Smooth muscle cell of the brain vasculature (primary cell): Measurements from ENCODE around the gene LIN7A.

Experiments
- DNase-seq: peaks from one replicate; pipeline ENCODE4 v3.0.0-alpha.2; 2012; ENCODE audit warnings: low read depth, low spot score

The LIN7A gene, protein sequence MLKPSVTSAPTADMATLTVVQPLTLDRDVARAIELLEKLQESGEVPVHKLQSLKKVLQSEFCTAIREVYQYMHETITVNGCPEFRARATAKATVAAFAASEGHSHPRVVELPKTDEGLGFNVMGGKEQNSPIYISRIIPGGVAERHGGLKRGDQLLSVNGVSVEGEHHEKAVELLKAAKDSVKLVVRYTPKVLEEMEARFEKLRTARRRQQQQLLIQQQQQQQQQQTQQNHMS

DNA sequence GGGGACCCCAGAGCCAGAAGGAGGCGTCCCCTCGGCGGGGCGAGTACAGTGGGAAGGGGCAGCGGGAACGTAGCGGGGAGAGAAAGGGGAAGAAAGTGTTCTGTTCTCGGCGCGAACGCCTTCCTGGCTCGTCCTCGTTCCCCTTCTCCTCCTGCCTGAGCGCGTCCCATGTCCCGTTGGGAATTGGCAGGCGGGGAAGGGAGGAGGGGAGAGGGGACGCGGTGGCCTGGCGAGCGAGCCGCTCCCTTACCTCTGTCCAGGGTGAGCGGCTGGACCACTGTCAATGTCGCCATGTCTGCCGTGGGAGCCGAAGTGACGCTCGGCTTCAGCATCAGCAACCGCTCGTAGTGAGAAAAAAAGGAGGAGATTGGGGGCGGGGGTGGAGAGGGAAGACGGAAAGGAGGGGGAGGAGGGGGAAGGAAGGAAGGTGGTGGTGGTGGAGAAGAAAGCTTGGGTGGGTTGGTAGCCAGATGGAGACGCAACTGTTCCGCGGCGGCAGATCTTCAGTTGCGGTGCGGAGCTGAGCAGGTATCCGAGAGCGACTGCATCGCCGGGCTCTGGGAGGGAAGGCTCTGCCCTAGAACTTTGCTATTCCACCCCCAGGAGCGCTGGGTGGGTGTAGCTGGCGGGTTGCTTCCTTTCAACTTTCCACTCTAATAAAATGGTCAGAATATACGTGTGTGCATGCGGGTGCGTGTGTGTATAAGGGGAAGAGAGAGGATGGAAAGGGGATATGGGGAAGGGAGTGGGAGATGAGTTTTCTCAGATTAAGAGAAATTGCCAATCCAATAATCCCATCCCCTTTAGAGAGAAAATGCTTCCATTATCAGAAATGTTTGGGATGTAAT is at the start of gene LIN7A:
Gene LIN7A (minus strand): TSS at position 544 of the 848 bp plus-strand sequence. CDS start 212 bp downstream, at position 332.
- DNase-seq: no peak

DNA sequence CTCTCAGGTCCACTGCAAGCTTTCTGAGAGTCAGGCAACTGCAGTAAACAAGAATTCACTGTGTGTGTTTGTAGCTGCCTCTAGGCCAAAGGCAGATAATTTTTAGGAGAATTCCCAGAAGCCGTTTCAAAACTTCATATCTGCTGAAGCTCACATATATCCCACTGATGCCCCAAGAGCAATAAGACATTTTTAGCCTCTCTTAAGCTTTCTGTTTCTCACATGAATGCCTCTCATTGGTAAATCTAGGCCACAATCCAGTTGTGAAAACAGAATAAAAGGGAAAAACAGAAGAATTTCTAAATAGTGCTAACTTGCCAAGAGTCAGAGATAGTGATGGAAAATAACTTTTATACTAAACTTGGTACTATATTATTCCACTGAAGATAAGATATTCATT is 48.5 kb upstream of the LIN7A start:
- no peak for DNase-seq

DNA sequence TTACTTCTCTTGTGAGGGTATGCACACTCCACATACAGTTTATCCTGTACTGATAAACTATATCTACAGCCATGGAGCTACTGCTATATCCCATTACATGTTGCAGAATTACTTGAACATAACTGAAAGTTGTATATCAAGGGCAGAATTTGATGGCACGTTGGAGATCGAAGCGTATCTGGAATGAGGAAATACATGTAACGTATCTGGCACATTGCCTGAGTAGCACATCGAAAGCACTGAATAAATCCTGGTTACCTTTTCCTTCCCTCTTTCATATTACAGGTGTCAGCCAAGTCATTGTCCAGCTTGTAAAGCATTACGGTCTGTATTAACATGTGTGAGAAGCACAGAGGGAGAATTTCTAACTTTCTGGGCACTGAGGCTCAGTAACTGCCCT is 42.1 kb upstream of the LIN7A start:
- no peak for DNase-seq

DNA sequence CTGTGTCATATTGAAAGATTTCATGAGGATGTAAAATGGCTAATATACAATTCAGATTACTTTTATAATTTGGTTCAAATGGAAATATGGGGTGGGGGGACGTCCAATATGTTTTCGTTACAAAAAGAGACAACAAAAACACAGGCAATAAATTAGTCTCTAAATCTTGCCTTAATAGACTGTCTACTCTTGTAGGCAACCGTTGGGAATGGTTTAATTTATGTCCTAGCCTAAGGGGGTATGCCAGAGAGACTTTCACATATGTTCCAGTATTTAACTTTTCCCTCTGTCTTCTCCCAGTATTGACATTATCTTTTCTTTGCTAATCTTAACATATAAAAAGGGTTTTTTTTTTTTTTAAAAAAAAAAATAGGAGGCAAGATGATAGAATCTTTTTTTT is 41.5 kb upstream of the LIN7A start:
- DNase-seq: no peak

DNA sequence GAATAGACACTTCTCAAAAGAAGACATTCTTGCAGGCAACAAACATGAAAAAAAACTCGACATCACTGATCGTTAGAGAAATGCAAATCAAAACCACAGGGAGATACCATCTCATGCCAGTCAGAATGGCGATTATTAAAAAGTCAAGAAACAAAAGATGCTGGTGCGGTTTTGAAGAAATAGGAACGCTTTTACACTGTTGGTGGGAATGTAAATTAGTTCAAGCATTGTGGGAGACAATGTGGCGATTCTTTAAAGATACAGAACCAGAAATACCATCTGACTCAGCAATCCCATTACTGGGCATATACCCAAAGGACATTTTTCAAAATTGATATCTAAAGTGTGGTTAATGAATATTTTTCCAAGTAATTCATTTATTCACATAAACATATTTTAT is 39.6 kb upstream of the LIN7A start:
- no peak for DNase-seq

DNA sequence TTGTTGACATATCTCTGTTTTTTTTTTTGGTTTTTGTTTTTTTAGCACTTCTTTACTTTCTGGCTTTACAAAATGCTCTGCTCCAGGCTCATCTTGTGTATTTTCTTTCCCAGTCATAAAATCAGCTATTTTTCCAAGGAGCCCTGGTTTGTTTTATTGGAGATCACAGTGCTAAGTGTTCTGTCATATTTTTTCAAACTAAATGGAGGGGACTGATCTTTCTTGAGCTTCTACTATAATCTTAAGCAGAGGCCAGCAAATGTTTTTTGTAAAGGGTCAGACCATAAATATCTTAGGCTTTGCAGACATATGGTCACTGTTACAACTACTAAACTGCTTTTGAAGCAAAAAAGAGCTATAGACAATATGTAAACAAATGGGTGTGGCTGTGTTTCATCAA is 30.6 kb upstream of the LIN7A start:
- no peak for DNase-seq

DNA sequence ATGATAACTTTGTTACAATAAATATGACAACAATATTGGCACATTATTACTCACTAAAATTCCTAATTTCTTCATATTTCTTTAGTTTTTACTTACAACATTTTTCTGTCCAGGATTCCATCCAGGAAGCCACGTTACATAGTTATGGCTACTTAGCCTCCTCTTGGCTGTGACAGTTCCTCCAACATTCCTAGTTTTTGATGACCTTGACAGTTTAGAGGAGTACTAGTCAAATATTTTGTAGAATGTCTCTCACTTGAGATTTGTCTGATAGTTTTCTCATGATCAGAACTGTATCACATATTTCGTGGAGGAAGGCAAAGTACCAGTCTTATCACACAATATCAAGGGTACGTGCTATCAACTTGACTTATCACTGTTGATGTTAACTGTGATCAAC is 29.8 kb upstream of the LIN7A start:
- no peak for DNase-seq

DNA sequence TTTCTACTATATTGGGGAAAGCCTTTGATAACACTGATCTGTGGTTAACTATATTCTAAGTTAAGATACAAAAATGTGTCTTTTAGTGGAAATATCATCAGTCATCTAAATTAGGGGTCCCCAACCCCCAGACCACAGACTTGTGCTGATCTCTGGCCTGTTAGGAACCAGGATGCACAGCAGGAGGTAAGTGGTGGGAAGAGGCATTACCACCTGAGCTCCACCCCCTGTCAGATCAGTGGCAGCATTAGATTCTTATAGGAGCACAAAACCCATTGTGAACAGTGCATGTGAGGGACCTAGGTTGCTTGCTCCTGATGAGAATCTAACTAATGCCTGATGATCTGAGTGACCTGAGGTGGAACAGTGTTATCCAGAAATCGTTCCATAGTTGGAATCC is 28.3 kb upstream of the LIN7A start:
- no peak for DNase-seq

DNA sequence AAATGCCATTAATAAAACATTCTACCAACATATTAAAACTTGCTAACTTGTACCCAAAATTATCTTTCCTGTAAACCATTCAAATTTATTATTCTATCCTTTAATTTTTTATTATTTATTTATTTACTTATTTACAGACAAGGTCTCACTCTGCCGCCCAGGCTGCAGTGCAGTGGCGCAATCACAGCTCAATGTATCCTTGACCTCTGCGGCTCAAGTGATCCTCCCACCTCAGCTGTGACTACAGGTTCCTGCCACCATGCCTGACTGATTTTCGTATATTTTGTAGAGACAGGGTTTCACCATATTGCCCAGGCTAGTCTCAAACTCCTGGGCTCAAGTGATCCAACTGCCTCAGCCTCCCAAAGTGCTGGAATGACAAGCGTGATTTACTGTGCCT is 20.4 kb upstream of the LIN7A start:
- no peak for DNase-seq

DNA sequence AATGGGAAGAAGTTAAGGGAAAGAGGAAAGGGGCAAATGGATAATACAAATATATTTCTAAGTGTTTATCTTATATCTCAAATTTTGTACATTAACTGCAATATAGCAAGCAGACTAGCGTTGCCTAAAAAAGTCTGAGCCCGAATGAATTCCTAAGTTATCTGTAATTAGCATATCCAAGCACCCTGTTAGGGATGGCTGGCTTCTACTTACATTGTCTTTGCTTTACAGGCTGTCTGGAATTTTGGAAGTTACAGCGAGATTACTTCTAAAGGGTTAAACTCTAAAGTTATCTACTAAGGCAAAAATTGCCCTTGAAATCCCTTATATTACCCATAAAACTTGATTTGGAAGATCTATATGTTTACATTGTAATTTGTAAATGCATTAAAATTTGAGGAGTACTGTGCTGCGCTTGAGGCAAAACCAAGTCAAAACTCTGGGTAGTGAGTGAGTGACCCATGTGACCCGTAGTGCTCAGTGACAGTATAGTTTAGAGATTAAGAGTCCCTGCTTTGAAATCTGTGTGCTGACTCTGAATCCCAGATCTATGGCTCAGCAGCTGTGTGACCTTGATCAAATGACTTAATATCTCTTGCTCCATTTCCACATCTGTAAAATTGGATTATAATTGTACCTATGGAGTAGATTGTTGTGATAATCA is 17.3 kb upstream of the LIN7A start:
- no peak for DNase-seq

DNA sequence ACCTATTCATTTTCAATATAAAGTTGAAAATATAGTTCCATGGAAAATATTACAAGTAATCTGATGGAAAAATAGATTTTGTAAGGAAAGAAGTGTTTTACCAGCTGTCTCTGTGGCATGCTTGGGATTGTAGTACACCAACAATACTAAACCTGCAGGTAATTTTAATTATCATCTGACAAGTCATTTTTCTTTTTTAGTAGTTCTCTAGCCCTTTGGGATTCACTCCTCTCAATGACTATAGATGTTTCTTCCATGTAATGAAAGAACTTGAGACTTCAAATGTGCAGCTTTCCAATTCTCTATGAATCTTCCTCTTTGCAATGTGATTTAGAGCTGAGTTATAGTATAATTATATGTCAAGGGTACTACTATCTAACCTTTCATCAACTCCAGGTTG is 14.7 kb upstream of the LIN7A start:
- DNase-seq: no peak

DNA sequence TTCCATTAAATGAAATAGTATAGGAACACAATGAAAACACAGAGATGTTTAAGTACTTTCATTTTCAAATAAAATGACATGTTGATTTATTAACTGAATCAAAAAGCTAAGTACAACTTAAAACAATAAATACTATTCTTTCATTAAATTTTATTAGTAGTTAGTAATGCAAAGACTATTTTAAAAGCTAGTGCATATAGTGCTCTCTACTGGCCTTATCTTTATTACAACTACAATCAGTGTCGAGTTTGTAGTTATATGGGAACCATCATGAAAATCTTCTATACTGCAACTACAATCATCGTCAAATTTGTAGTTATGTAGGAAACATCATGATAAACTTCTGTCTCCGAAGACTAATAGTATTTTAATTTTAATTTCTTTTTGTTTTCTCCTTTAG is 8.9 kb upstream of the LIN7A start:
- DNase-seq: no peak

DNA sequence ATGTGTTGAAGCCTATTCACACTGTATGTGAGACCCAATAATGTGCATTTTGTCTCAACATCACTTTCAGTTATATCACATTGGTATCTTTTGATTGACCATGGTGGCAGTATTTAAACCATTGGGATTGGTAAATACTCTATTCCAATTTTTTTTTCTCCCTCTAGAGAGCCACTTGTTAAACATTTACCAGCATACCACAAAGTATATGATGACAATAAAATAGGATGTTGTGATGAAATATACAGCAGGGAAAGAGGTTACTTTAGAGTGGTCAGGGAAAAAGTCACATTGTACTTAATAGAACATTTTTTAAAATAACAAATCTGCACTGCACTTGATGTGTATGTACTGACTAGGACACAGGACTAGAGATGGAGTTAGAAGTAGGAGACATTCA is 5.6 kb upstream of the LIN7A start:
- no peak for DNase-seq

DNA sequence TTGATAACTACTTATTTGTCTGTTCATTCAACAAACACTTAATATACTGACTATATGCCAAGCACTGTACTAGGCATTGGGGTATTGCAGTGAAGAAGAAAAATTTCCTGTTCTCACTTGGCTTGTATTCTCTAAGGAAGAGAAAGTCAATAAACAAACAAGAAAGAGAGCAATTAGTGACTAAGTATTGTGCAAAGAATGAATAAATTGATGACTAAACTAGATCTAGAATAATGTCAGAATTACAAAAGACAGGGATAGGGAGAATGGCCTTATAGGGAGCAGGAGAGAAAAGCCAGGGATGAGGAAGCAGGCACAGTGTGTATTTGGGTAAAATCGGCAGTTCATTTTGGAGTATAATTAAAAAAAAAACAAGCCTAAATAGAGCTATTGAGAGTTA is 4.2 kb upstream of the LIN7A start:
- no peak for DNase-seq

DNA sequence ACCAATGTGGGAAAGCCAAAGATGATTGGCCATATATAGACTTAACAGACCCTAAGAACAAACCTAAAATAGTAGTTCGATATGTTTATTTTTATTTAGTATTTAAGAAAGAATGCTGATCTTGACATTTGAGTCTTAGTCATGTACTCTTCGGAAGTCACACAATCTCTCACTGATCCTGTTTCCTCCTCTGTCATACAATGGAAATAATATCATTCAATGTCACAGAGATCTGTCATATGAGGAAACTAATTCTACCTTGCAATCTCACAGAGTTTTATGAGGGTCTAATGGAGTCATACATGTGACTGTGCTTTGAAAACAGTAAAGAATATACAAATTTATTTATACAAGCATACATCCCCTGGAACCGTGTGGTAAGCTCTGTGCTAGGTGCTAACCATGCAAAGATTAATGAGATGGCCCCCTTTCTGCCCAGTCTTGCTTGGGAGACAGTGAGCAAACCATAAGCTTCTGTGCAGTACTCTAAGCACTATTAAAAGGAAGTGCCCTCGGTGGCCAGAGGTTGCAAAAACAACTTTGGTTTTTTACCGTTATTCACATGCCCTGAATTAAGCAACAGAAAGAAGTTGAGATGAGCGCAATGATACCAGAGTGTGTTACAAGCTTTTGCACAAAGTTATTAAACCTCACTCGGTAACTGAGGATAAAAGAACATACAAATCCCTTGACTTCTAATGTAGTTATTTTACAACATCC is 1.7 kb upstream of the LIN7A start:
- no peak for DNase-seq

DNA sequence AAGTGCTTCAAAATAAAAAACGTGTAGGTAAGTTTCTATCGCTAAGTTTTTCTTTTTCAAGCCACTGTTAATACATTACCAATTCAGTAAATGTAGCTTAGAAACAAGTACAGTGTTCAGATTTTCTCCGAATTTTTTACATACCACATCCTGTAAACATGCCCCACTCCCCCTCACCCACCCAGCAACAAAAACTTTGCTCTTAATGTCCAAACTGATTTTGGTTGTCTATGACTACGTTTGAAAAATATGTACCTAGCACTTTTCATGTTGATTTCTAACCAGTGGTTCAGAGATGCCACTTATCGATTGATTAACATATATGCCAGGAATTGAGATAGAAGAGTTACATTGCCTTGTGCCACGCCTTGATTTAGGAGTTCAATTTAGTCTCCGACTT is 663 bp upstream of the LIN7A start:
- DNase-seq: no peak

DNA sequence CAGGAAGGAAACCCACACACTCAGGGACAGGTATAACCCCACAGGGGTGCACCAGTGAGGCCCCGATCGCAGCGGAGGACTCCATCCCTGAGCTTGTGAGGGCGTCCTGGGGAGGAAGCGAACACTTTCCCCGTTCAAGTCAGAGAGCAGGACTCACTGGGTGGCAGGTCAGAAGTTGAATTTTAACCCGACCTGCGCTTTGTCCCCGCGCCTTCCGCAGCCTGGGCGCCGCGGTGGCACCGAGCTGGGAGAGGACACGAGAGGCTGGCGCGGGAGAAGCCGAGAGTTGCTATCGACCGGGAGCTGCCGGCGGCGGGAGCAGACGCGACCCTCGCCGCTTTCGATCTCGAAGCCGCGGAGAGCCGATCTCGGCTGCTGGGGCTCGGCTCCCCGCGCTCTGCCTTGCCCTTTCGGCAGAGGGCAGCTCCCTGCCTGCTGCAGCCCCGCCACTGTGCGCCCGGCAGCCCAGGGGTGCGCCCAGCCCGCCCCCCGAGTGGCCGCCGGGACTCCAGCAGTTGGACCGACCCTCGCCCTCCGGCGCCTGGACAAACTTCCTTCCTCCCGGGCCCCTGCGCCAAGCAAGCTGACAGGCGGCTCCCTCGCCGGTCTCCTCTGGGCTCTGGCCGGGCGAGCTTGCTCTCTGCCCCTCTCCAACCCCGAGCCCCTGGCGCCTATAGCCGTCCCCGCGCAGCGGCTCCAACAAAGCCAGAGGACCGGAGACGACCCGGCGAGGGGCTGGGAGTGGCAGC is 918 bp downstream of the LIN7A start:
- DNase-seq: no peak

DNA sequence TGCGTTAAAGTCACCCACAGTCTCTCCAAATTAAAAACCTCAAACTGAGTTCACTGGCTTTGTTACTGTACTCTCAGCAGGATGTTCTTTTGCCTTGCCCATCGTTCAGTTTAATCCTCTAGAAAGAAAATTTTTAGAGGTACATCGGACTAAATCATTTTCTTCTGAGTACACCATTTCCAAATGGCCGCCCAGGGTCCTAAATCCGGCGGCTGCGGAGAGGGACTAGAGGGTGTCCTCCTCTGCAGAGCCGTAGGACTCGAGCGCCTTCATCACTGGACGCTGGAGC is 1.4 kb downstream of the LIN7A start:
- no peak for DNase-seq

DNA sequence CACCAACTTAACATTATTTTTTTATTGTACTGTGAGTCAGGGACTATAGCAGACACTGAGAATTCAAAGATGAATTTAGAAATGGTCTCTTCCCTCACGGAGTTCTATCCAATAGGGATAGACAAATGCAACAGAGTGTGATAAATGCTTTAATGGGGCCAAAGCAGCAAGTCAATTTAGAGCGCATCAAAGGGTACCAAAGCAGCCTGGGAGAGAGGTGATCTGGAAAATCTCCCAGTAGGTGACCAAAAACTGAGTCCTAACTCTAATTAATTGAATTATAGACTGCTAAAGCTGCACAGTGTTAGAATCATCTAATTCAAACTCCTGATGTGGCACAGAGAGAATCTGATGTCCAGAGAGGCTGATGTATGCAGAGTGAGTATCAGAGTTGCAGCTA is 2.6 kb downstream of the LIN7A start:
- DNase-seq: no peak

DNA sequence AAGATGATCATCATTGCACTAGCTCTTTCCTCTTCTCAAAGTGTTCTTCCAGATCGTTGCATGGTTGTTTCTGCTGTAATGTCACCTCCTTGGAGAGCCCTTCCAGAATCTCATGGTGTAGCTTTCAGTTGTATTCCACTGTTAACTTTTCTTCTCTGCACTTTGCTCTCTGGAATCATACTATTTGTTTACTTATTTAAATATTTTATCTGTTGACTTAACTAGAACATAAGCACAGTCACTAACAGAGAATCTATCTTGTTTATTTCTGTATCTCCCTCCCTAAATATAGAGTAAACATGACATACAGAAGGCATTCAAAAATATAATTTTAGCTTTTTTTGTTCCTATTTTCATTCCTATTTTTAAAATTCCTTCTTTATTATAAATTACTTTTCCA is 11.8 kb downstream of the LIN7A start:
- DNase-seq: no peak

DNA sequence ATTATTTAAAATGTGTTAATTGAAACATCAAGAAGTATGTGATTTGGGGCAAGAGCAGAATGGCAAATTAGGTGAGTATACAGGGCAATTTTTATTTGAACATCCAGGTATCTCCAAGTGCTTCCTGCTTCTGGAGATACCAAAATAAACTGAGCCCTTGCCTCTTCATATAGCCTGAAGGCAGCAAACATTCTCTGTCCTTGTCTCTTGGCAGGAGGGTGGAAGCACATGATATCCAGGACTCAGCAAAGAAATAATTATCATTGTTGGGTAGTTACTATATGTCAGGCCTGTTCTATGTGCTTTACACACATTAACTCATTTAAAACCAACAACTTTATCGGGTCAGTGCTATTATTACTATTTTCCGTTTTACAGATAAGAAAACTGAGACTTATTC is 12.5 kb downstream of the LIN7A start:
- no peak for DNase-seq

DNA sequence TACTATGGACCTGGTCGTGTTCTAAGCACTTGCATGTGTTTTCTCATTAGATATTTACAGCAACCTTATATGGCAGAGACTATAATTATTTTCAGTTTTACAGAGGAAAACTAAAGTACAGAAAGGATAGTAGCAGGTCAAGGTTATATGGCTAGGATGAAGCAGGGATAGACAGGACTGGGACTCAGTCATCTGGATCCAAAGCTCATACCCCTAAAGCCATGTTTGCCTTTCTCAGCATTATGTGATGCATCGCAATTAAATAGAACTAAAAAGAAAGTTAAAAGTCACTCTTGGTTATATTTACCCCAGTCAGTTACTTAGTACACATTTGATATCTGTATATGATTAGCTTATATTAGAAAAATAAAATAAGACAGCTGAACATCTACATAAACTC is 13.3 kb downstream of the LIN7A start:
- no peak for DNase-seq
